GM19035 (cell line): ENCODE data around the gene MCEMP1.

Experiments used
- ATAC-seq: cut with Tn5 transposase; IDR thresholded peaks from one replicate; pipeline ENCODE4 v1.9.1; 2021; ENCODE audit not compliant: unreplicated experiment

The MCEMP1 gene

DNA sequence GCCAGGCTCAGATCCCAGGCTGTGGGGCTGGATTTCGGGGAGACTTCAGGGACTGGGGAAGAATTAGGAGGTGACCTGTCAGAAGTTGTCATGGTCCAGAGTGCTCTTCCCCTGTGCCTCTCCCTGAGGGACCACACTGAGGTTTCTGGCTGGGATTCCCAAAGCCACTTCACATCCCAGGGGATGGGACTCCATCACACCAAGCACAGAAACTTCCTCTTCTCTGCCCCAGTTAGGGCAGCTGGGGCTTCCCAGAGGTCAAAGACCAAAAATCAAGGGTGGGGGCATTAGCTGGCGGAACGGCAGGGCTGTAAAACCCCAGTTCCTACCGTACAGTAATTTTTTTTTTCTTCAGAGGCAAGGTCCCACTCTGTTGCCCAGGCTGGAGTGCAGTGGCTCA, 17.6 kb downstream of the MCEMP1 start:
- no peak for ATAC-seq

GRCh38 chr19:7697721-7698287, 20.9 kb downstream of the MCEMP1 start:
- no peak for ATAC-seq

- no peak for ATAC-seq
Observed at GRCh38 chr19:7698583-7698982, 21.7 kb downstream of the MCEMP1 start.

- ATAC-seq = no peak
Observed at GRCh38 chr19:7699003-7699402, 22.1 kb downstream of the MCEMP1 start.

DNA sequence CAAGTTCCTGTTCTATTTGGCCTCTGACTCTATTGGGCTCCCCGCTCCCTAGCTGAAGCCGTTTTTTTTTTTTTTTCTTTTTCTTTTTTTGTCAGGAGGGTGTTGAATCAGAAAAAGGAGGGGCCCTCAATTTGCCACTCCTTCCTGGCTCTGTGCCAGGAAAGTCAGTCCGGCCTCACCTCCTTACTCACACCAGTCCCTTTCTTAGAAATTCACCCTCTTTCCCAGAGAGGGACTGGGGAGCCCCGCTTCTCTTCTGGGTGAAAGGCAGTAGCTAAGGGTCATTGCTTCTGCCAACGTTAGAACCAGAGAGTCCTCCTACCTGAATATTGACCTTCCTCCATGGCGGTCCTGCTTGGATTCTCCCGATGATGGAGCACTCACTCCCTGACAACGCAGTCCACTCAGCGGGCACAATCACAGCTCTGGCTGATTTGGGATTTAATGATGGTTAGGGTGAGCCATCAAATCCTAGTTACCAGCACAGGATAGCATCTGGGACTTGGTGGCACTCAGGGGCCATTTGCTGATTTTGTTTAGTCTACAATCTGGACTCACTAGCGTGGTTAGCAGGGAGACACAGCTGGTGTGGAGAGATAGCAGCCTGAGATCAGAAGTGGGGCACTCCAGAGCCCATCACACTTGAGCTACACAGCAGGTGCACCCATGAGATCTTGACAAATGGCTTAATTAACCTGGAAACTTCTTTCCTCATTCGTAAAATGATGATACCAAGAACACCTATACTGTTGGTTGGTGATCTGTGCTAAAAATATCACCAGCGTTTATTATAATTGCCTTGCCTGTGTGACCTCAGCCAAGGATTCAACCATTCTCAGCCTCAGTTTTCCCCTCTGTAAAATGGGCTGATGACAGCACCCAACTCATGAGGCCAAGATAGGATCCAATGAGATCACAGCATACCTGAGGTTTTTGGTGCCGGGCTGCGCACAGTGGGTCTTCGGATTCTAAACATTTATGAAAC, 22.8 kb downstream of the MCEMP1 start:
- ATAC-seq = no peak

- ATAC-seq = no peak
Observed at GRCh38 chr19:7701049-7701653, 24.3 kb downstream of the MCEMP1 start.

GRCh38 chr19:7701654-7702457, 25.0 kb downstream of the MCEMP1 start, which contains the start of gene FCER2:
Gene FCER2 (minus strand): TSS chr19:7702131. CDS start chr19:7699760, 2,371 bp downstream.
- ATAC-seq = peak; percentile 54

DNA sequence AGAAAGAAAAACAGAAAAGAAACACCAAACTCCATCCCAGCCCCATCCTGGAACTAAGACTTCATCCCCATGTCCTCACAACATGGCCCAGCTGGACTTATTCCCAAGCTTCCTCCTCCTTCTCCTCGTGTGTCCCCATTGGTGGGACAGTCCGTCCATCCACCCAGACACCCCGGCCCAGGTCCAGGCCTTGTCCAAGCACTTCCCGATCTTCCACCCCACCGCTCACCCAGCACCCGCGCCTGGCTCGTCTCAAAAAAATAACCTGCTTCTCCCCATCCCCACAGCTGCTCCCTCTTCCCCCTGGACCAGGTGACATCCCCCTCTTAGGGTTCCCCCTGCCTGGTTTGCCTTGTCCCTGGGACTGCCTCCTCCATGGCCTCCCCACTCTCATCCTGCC, 26.4 kb downstream of the MCEMP1 start:
- ATAC-seq = no peak

GRCh38 chr19:7704280-7705060, 27.6 kb downstream of the MCEMP1 start:
- ATAC-seq = no peak

DNA sequence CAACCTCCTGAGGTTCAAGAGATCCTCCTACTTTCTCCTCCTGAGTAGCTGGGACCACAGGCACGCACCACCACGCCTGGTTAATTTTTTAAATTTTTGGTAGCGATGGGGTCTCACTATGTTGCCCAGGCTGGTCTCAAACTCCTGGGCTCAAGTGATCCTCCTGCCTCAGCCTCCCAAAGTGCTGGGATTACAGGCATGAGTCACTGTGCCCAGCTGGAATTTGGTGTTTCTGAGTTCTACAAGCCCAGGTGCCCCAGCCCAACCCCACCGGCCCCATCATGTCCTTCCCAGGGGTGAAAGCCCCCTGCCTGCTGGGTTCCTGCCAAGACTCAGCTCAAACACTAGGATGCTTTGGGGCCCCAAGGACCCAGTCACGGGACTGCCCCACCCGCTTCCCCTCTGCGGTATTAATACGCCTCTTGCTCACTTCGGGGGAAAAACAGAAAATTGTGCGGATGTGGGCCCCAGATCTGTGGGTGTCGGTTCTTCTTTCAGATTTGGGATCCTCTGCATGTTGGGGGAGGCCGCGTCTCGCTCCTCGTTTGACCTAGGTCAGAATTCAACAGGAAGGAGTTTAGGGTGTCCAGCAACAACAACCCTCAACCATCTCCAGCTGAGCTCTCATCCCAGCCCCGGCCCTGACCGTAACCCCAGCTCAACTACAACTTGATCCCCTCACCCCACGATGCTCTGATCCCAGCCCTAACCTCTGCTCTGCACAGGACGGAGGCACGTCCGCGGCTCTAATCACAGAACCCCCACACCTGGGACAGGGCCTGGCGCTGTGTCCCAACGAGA, 28.7 kb downstream of the MCEMP1 start:
- ATAC-seq = peak; percentile 46

DNA sequence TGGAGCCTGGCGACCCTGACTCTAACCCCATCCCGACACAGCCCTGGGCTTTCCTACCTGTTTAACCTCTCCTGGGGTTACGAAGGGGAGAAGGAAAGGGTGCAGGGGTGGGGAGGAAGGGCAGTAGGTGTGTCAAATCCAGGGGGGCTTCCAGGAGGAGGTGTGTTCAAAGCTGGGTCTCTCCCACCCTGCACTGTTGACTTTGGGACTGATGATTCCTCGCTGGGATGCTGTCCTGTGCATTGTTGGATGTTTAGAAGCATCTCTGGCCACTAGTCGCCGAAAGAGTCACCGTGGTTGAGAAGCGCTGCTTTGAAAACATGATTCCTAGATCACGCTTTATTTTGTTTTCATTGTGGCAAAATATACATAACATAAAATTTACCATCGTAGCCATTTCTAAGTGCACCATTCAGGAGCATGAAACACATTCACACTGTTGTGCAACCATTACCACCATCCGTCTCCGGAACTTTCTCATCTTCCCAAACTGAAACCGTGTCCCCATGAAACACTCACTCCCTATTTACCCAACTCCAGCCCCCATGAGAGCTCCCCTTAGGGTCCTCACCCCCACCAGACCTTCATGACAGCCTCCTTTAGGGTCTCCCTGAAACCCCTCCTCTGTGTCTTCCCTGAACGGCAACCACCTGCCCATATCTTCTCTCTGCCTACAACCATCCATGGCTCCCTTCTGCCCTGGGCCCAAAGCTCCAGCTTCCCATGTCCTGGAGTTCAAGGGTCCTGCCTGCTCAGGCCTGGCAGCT, 29.5 kb downstream of the MCEMP1 start:
- ATAC-seq = no peak

DNA sequence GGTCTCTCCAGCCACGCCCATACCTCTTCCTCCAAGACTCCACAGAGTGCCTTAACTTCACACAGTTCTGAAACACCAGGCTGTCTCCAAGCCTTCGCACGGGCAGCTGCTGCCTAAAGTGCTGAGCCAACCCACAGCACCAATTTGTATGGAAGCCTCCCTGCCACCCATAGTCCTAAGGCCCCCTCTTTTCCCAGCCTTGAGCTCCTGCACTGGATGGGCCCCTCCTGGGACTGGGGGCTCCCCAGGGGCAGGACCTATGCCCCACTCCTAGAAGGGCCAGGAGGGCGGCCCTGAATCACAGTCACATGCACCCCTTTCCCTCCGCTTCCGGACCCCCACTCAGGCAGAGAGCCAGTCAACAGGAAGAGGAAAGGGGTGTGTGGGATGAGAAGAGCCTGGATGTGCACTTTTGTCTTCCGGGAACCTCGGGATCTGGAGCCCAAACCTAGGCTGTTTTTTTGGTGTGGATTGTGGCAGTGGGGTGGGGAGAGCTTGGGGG, 30.1 kb downstream of the MCEMP1 start:
- no peak for ATAC-seq

DNA sequence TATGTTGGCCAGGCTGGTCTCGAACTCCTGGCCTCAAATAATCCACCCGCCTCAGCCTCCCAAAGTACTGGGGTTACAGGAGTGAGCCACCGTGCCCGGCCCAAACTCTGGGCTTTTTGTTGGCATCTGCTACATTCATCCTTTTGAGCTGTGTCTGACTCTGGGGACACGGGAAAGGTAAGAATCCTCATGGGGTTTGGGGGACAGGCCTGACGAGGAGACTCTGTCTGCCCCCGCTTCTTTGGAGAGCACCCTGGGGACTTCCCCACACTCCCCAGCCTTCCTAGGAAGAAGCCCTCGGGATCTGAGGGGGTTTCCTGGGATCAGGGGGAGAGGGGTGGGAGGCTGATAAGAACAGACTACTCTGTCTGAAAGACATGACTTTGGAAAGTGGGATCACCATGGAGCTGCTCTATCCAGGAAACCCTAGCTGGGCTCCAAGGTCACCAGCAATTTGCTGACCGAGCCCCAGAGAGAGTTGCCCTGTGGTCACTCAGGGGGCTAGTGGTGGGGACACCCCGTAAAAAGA, 33.1 kb downstream of the MCEMP1 start:
- no peak for ATAC-seq

DNA sequence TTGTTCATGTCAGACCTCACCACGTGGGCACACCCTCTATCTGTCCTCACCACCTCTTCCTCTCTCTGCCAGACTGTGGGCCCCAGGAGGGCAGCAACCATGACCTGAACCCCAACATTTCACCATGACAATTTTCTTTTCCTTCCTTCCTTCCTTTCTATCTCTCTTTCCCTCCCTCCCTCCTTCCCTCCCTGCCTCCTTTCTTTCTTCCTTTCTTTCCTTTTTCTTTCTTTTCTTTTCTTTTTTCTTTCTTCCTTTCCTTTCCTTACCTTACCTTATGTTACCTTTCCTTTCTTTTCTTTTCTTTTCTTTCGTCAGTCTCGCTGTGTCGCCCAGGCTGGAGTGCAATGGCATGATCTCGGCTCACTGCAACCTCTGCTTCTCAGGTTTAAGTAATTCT, 33.7 kb downstream of the MCEMP1 start:
- ATAC-seq = no peak

DNA sequence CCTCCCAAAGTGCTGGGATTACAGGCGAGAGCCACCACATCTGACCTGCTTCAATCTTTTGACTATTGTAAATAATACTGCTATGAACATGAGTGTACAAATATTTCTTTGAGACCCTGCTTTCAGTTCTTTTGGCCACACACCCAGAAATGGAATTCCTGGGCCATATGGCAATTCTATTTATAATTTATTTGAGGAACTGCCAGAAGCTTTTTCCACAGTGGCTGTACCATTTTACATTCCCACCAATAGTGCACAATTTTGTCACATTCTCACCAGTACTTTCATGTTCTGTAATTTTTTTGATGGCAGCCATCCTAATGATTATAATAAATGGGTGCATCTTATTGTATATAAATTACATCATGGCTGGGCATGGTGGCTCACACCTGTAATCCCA, 38.8 kb downstream of the MCEMP1 start:
- ATAC-seq = no peak

GRCh38 chr19:7716762-7717161, 39.9 kb downstream of the MCEMP1 start:
- no peak for ATAC-seq

- no peak for ATAC-seq
Observed at GRCh38 chr19:7718668-7719067, 41.8 kb downstream of the MCEMP1 start.

DNA sequence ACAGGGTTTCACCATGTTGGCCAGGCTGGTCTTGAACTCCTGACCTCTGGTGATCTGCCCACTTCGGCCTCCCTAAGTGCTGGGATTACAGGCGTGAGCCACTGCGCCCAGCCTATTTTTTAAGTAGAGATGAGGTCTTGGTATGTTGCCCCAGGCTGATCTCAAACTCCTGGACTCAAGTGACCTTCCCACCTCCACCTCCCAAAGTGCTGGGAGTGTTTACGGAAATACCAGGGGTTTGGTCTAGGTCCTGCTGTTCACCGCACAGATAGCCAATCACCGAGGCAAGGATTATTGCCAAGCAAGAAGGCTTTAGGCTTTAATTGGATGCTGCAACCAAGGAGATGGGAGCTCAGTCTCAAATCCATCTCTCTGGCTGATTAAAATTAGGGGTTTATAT, 43.5 kb downstream of the MCEMP1 start:
- ATAC-seq = no peak
